GM23338 (cell line): Measurements from ENCODE around the gene ENC1. TPM values are rescaled to one million over a fixed set of nuclear protein-coding genes. Genes with fewer than 3 reads are reported as not detected.

Experiments used
- ATAC-seq: fragments of 200-7000 bp; cut with Tn5 transposase; 3 replicates; pipeline ENCODE4 v1.9.1; 2020
- DNase-seq: peaks from one replicate; pipeline ENCODE4 v3.0.0-alpha.2; 2015; ENCODE audit warnings: low spot score
- H2AFZ ChIP-seq: fragments of 200-600 bp; sonication (generic); 2 replicates; pipeline ENCODE4 v1.8.0; 2016; ENCODE audit warnings: antibody characterized with exemption, mild to moderate bottlenecking, moderate library complexity
- H3F3A ChIP-seq: fragments of 200-600 bp; sonication (generic); replicated peaks from 2 replicates; pipeline ENCODE4 v1.8.0; 2017; ENCODE audit warnings: antibody characterized with exemption, mixed run types, low read depth
- H3K27ac ChIP-seq: fragments of 200-600 bp; sonication (generic); 2 replicates; pipeline ENCODE4 v1.6.1; 2016; ENCODE audit warnings: low read depth
- H3K27me3 ChIP-seq: fragments of 200-600 bp; sonication (generic); 2 replicates; pipeline ENCODE4 v1.8.0; 2016; ENCODE audit warnings: mild to moderate bottlenecking, mixed run types, moderate library complexity; ENCODE audit not compliant: insufficient read depth
- H3K36me3 ChIP-seq: fragments of 200-600 bp; sonication (generic); 2 replicates; pipeline ENCODE4 v1.8.0; 2016; ENCODE audit warnings: mild to moderate bottlenecking; ENCODE audit not compliant: insufficient read depth
- H3K4me1 ChIP-seq: fragments of 200-600 bp; sonication (generic); 2 replicates; pipeline ENCODE4 v1.8.0; 2016; ENCODE audit warnings: mild to moderate bottlenecking, moderate library complexity; ENCODE audit not compliant: insufficient read depth
- H3K4me2 ChIP-seq: fragments of 200-600 bp; sonication (generic); 2 replicates; pipeline ENCODE4 v1.7.1; 2017; ENCODE audit warnings: mixed run types
- H3K4me3 ChIP-seq: fragments of 200-600 bp; sonication (generic); 2 replicates; pipeline ENCODE4 v1.6.1; 2016; ENCODE audit warnings: mixed run types
- H3K79me2 ChIP-seq: fragments of 200-600 bp; sonication (generic); replicated peaks from 2 replicates; pipeline ENCODE4 v1.8.0; 2017; ENCODE audit warnings: mild to moderate bottlenecking; ENCODE audit not compliant: insufficient read depth
- H3K9me2 ChIP-seq: fragments of 200-600 bp; sonication (generic); 2 replicates; pipeline ENCODE4 v1.8.0; 2017; ENCODE audit not compliant: insufficient read depth
- H4K20me1 ChIP-seq: fragments of 200-600 bp; sonication (generic); replicated peaks from 2 replicates; pipeline ENCODE4 v1.8.0; 2017; ENCODE audit warnings: mild to moderate bottlenecking; ENCODE audit not compliant: insufficient read depth
- H3K27ac Mint-ChIP-seq: 2 replicates; pipeline ENCODE4 v1.8.0; 2020; ENCODE audit warnings: inconsistent platforms, mild to moderate bottlenecking, moderate library complexity, mixed read lengths
- H3K27me3 Mint-ChIP-seq: 3 replicates; pipeline ENCODE4 v1.8.0; 2022; ENCODE audit warnings: low read depth, mild to moderate bottlenecking, moderate library complexity, mixed read lengths, inconsistent platforms; ENCODE audit not compliant: insufficient read depth, poor library complexity
- H3K36me3 Mint-ChIP-seq: 3 replicates; pipeline ENCODE4 v1.8.0; 2021; ENCODE audit warnings: low read depth, mild to moderate bottlenecking, inconsistent platforms, moderate library complexity, mixed read lengths
- H3K4me1 Mint-ChIP-seq: 3 replicates; pipeline ENCODE4 v1.8.0; 2020; ENCODE audit warnings: mild to moderate bottlenecking, inconsistent platforms, mixed read lengths
- H3K4me3 Mint-ChIP-seq: 3 replicates; pipeline ENCODE4 v1.8.0; 2021; ENCODE audit warnings: moderate library complexity, mild to moderate bottlenecking, inconsistent platforms, mixed read lengths
- H3K9me3 Mint-ChIP-seq: 3 replicates; pipeline ENCODE4 v1.8.0; 2020; ENCODE audit warnings: moderate library complexity, mild to moderate bottlenecking, inconsistent platforms, mixed read lengths
- CREB1 ChIP-seq: fragments of 250-450 bp; sonication (Bioruptor Pico); IDR thresholded peaks from 2 replicates; pipeline ENCODE4 v1.5.0; 2020; ENCODE audit warnings: low read depth, mild to moderate bottlenecking, moderate library complexity
- CTCF ChIP-seq, 2 experiments: fragments of 200-600 bp in 1 of 2; sonication (generic) in 1 of 2; conservative IDR thresholded peaks; 2 replicates each; pipeline versions ENCODE4 v1.5.1 to v1.6.1; 2016 to 2017; ENCODE audit warnings: antibody characterized with exemption in 2 of 2, low read depth in 2 of 2, mild to moderate bottlenecking in 2 of 2, moderate library complexity in 1 of 2
- ETS1 ChIP-seq: IDR thresholded peaks from 2 replicates; pipeline ENCODE4 v1.6.1; 2016; ENCODE audit warnings: antibody characterized with exemption
- EZH2phosphoT487 ChIP-seq: fragments of 200-600 bp; sonication (generic); IDR thresholded peaks from one replicate; pipeline ENCODE4 v1.8.1; 2018; ENCODE audit warnings: antibody characterized with exemption; ENCODE audit not compliant: unreplicated experiment
- JUNB ChIP-seq: IDR thresholded peaks from one replicate; pipeline ENCODE4 v1.6.1; 2016; ENCODE audit warnings: antibody characterized with exemption; ENCODE audit not compliant: unreplicated experiment
- NANOG ChIP-seq: IDR thresholded peaks from 2 replicates; pipeline ENCODE4 v1.6.1; 2016; ENCODE audit warnings: antibody characterized with exemption, borderline replicate concordance
- POLR2AphosphoS5 ChIP-seq: IDR thresholded peaks from 2 replicates; pipeline ENCODE4 v1.6.1; 2016; ENCODE audit warnings: antibody characterized with exemption, low read depth
- REST ChIP-seq: IDR thresholded peaks from one replicate; pipeline ENCODE4 v1.6.1; 2018; ENCODE audit warnings: antibody characterized with exemption; ENCODE audit not compliant: unreplicated experiment
- STAT1 ChIP-seq: IDR thresholded peaks from one replicate; pipeline ENCODE4 v1.6.1; 2016; ENCODE audit warnings: antibody characterized with exemption; ENCODE audit not compliant: unreplicated experiment
- ZNF114 ChIP-seq: fragments of 250-450 bp; sonication (Bioruptor Pico); IDR thresholded peaks from 2 replicates; pipeline ENCODE4 v1.5.0; 2020; ENCODE audit warnings: mild to moderate bottlenecking, moderate library complexity
- ZNF331 ChIP-seq: fragments of 250-450 bp; sonication (Bioruptor Pico); IDR thresholded peaks from 2 replicates; pipeline ENCODE4 v1.5.0; 2020; ENCODE audit warnings: low read depth, mild to moderate bottlenecking, moderate library complexity
- ZNF462 ChIP-seq: fragments of 250-450 bp; sonication (Bioruptor Pico); IDR thresholded peaks from 2 replicates; pipeline ENCODE4 v1.5.0; 2020; ENCODE audit warnings: mild to moderate bottlenecking, moderate library complexity
- polyA plus RNA-seq: library from polyadenylated mRNA; unstranded; fragments of >200 nt; fragmentation: Nextera tagmentation; extraction: Ambion mirVana; gene quantifications from 2 replicates; pipeline ENCODE4 v1.2.1, GENCODE V29; 2016
- total RNA-seq: library from RNA; depleted of rRNA; stranded (reverse); fragments of >200 nt; shearing (Covaris generic); gene quantifications from 2 replicates; pipeline ENCODE4 v1.2.3, GENCODE V29; 2014

The ENC1 gene
- total and polyA plus RNA-seq, 2 experiments from 2014 or later = 8.2 to 27.9 TPM

GRCh38 chr5:74618106-74618505 is 22.4 kb downstream of the ENC1 start:
- no peaks in the 10 kb centered on the region for H3K36me3 ChIP-seq
- Mint-ChIP-seq H3K27ac (no peak overlapping the region; the same call in 1 of the 2 replicates), H3K4me3 (no peak overlapping the region), H3K4me1 (peaks cover 34% of the 10 kb centered on the region), H3K9me3 (peaks cover 7% of the 10 kb centered on the region; the same call in 2 of the 3 replicates), H3K36me3 (no peaks in the 10 kb centered on the region), H3K27me3 (peaks cover 3% of the 10 kb centered on the region)
- H3K27ac ChIP-seq = no peak overlapping the region
- H3K4me2 ChIP-seq = no peak overlapping the region
- no peak for DNase-seq
- peaks cover 19% of the 10 kb centered on the region for H3K4me1 ChIP-seq
- no peak overlapping the region for H2AFZ ChIP-seq
- no peaks in the 10 kb centered on the region for H3K27me3 ChIP-seq
- H3K4me3 ChIP-seq = no peak overlapping the region
- TF ChIP-seq POLR2AphosphoS5 (no peak), ETS1 (no peak), JUNB (no peak), ZNF331 (no peak), CREB1 (CRISPR knock-in tag) (no peak), ZNF462 (CRISPR knock-in tag) (no peak), ZNF114 (CRISPR knock-in tag) (no peak), NANOG (no peak), CTCF (conservative IDR thresholded peaks at IDR 0.05; ENCODE audit: low read depth in 2 of 2) (no peak), REST (no peak), EZH2phosphoT487 (no peak), STAT1 (no peak)
- no peaks in the 10 kb centered on the region for H4K20me1 ChIP-seq
- ATAC-seq = no peak
- no peaks in the 10 kb centered on the region for H3F3A ChIP-seq
- no peaks in the 10 kb centered on the region for H3K9me2 ChIP-seq
- no peaks in the 10 kb centered on the region for H3K79me2 ChIP-seq
